H9 (cell line): ENCODE results near the gene CHSY3. TPM values are rescaled to one million over a fixed set of nuclear protein-coding genes. Genes with fewer than 3 reads are reported as not detected.

Experiments
- DNase-seq: peaks from one replicate; pipeline ENCODE4 v3.0.0-alpha.2; 2017
- H2AFZ ChIP-seq: one replicate; pipeline ENCODE4 v1.6.1; 2013; ENCODE audit warnings: mild to moderate bottlenecking, low read length, control low read depth, moderate library complexity
- H2AK5ac ChIP-seq: 2 replicates; pipeline ENCODE4 v1.6.1; 2013; ENCODE audit warnings: low read length, control low read depth, mixed read lengths; ENCODE audit not compliant: insufficient read length
- H2BK120ac ChIP-seq: one replicate; pipeline ENCODE4 v1.6.1; 2013; ENCODE audit warnings: low read depth, mild to moderate bottlenecking, low read length, control low read depth, inconsistent platforms; ENCODE audit not compliant: poor library complexity, severe bottlenecking
- H2BK12ac ChIP-seq: 2 replicates; pipeline ENCODE4 v1.6.1; 2013; ENCODE audit warnings: low read length, control low read depth, mixed read lengths, low read depth; ENCODE audit not compliant: insufficient read length
- H2BK15ac ChIP-seq: 2 replicates; pipeline ENCODE4 v1.6.1; 2013; ENCODE audit warnings: low read depth, low read length, control low read depth
- H2BK20ac ChIP-seq: one replicate; pipeline ENCODE4 v1.6.1; 2013; ENCODE audit warnings: low read depth, mild to moderate bottlenecking, low read length, control low read depth, inconsistent platforms; ENCODE audit not compliant: poor library complexity, severe bottlenecking
- H2BK5ac ChIP-seq: 2 replicates; pipeline ENCODE4 v1.6.1; 2013; ENCODE audit warnings: low read length, control low read depth, mixed read lengths; ENCODE audit not compliant: insufficient read length
- H3K14ac ChIP-seq: 2 replicates; pipeline ENCODE4 v1.6.1; 2013; ENCODE audit warnings: low read length, control low read depth; ENCODE audit not compliant: insufficient read depth
- H3K18ac ChIP-seq: 2 replicates; pipeline ENCODE4 v1.6.1; 2013; ENCODE audit warnings: low read depth, mild to moderate bottlenecking, mixed read lengths, low read length, control low read depth; ENCODE audit not compliant: insufficient read length
- H3K23ac ChIP-seq: 2 replicates; pipeline ENCODE4 v1.6.1; 2013; ENCODE audit warnings: low read length, control low read depth, mixed read lengths, low read depth; ENCODE audit not compliant: insufficient read length
- H3K23me2 ChIP-seq: 2 replicates; pipeline ENCODE4 v1.6.1; 2013; ENCODE audit warnings: low read depth, mild to moderate bottlenecking, mixed read lengths, low read length, control low read depth; ENCODE audit not compliant: insufficient read length, poor library complexity, severe bottlenecking
- H3K27ac ChIP-seq: 2 replicates; pipeline ENCODE4 v1.5.1; 2013; ENCODE audit warnings: low read length, control low read depth, mixed read lengths, low read depth; ENCODE audit not compliant: insufficient read length
- H3K27me3 ChIP-seq: 2 replicates; pipeline ENCODE4 v1.6.1; 2013; ENCODE audit warnings: low read length, control low read depth, inconsistent platforms; ENCODE audit not compliant: insufficient read depth
- H3K4ac ChIP-seq: 2 replicates; pipeline ENCODE4 v1.6.1; 2013; ENCODE audit warnings: low read depth, mild to moderate bottlenecking, control low read depth, inconsistent platforms, low read length, moderate library complexity
- H3K4me1 ChIP-seq: 2 replicates; pipeline ENCODE4 v1.6.1; 2013; ENCODE audit warnings: low read length, control low read depth, inconsistent platforms; ENCODE audit not compliant: insufficient read depth
- H3K4me2 ChIP-seq: 2 replicates; pipeline ENCODE4 v1.6.1; 2013; ENCODE audit warnings: low read length, control low read depth, mixed read lengths; ENCODE audit not compliant: insufficient read length, insufficient read depth
- H3K56ac ChIP-seq: 2 replicates; pipeline ENCODE4 v1.6.1; 2013; ENCODE audit warnings: low read depth, mild to moderate bottlenecking, mixed read lengths, low read length, control low read depth; ENCODE audit not compliant: insufficient read length
- H3K79me1 ChIP-seq: 2 replicates; pipeline ENCODE4 v1.6.1; 2013; ENCODE audit warnings: low read depth, mild to moderate bottlenecking, moderate library complexity, low read length, control low read depth, inconsistent platforms; ENCODE audit not compliant: insufficient read depth, poor library complexity, severe bottlenecking
- H3K79me2 ChIP-seq: 2 replicates; pipeline ENCODE4 v1.6.1; 2013; ENCODE audit warnings: low read length, control low read depth, inconsistent platforms; ENCODE audit not compliant: insufficient read depth
- H3K9ac ChIP-seq: 2 replicates; pipeline ENCODE4 v1.6.1; 2013; ENCODE audit warnings: low read length, control low read depth, mixed read lengths; ENCODE audit not compliant: insufficient read length; ENCODE audit errors: extremely low read depth
- H3K9me3 ChIP-seq: one replicate; pipeline ENCODE4 v1.6.1; 2013; ENCODE audit warnings: low read depth, low read length, inconsistent platforms; ENCODE audit not compliant: control insufficient read depth
- H3T11ph ChIP-seq: one replicate; pipeline ENCODE4 v1.6.1; 2013; ENCODE audit warnings: mild to moderate bottlenecking, low read length, control low read depth, inconsistent platforms
- H4K20me1 ChIP-seq: one replicate; pipeline ENCODE4 v1.6.1; 2013; ENCODE audit not compliant: control insufficient read depth, insufficient read length, insufficient read depth
- H4K5ac ChIP-seq: 2 replicates; pipeline ENCODE4 v1.6.1; 2013; ENCODE audit warnings: low read depth, mild to moderate bottlenecking, mixed read lengths, low read length, control low read depth; ENCODE audit not compliant: insufficient read length
- H4K8ac ChIP-seq: replicated peaks from 2 replicates; pipeline ENCODE4 v1.6.1; 2013; ENCODE audit warnings: low read length, control low read depth, mixed read lengths, low read depth; ENCODE audit not compliant: insufficient read length
- H4K91ac ChIP-seq: 2 replicates; pipeline ENCODE4 v1.6.1; 2013; ENCODE audit warnings: low read depth, mild to moderate bottlenecking, moderate library complexity, mixed read lengths, low read length, control low read depth; ENCODE audit not compliant: insufficient read length
- H3K27ac Mint-ChIP-seq, 3 experiments: 2 replicates in 2 of 3; 3 replicates in 1 of 3; pipeline ENCODE4 v1.8.0; 2020 to 2021; ENCODE audit warnings: mixed read lengths in 3 of 3, mild to moderate bottlenecking in 1 of 3, moderate library complexity in 1 of 3
- H3K27me3 Mint-ChIP-seq: 2 replicates; pipeline ENCODE4 v1.8.0; 2021; ENCODE audit warnings: low read depth, mild to moderate bottlenecking, moderate library complexity, mixed read lengths
- H3K36me3 Mint-ChIP-seq, 3 experiments: 2 replicates in 2 of 3; 3 replicates in 1 of 3; pipeline ENCODE4 v1.8.0; 2020 to 2021; ENCODE audit warnings: low read depth in 3 of 3, mixed read lengths in 3 of 3; ENCODE audit not compliant: insufficient read depth in 1 of 3
- H3K4me1 Mint-ChIP-seq, 2 experiments: 2 replicates each; pipeline ENCODE4 v1.8.0; 2020; ENCODE audit warnings: mixed read lengths in 2 of 2
- H3K4me3 Mint-ChIP-seq, 2 experiments: 2 replicates in 1 of 2; 3 replicates in 1 of 2; pipeline ENCODE4 v1.8.0; 2020 to 2021; ENCODE audit warnings: mild to moderate bottlenecking in 2 of 2, mixed read lengths in 2 of 2, moderate library complexity in 1 of 2
- H3K9me3 Mint-ChIP-seq, 2 experiments: 2 replicates in 1 of 2; 3 replicates in 1 of 2; pipeline ENCODE4 v1.8.0; 2020; ENCODE audit warnings: mild to moderate bottlenecking in 2 of 2, mixed read lengths in 2 of 2, moderate library complexity in 1 of 2
- WGBS: extraction: QIAGEN DNeasy Blood & Tissue Kit; methylation state at CpG from one replicate; pipeline ENCODE4 v1.1.7; 2013; ENCODE audit warnings: missing lambda C conversion rate, low lambda C conversion rate, mixed read lengths; ENCODE audit not compliant: insufficient read length; ENCODE audit errors: extremely low coverage; 5-methylcytosine and 5-hydroxymethylcytosine counted together
- total RNA-seq: library from RNA; stranded (reverse); gene quantifications from 2 replicates; pipeline ENCODE4 v1.2.1, GENCODE V29; 2021
- TF ChIP-seq, protein P1 (sequence below): fragments of 200-600 bp; sonication (generic); conservative IDR thresholded peaks from 3 replicates; pipeline ENCODE4 v1.8.0; 2021; ENCODE audit warnings: antibody characterized with exemption, mild to moderate bottlenecking

The CHSY3 gene
- total RNA-seq, 1 experiment from 2014 or later: 0.37 TPM

- Histone ChIP-seq H3K14ac (no peak overlapping the region), H2AK5ac (no peak overlapping the region), H3K9me3 (no peaks in the 10 kb centered on the region), H4K91ac (no peak overlapping the region), H4K20me1 (no peaks in the 10 kb centered on the region), H3K18ac (no peak overlapping the region), H3K4ac (no peak overlapping the region), H4K8ac (no peak overlapping the region), H3T11ph (no peak overlapping the region), H3K23ac (no peak overlapping the region), H2BK12ac (no peak overlapping the region), H2BK5ac (no peak overlapping the region), H3K79me2 (no peaks in the 10 kb centered on the region), H3K56ac (no peak overlapping the region), H3K9ac (no peak overlapping the region), H2BK15ac (no peak overlapping the region), H3K27ac (no peak overlapping the region), H2BK120ac (no peak overlapping the region), H3K79me1 (no peaks in the 10 kb centered on the region), H3K27me3 (no peaks in the 10 kb centered on the region), H2BK20ac (no peak overlapping the region), H3K4me1 (no peaks in the 10 kb centered on the region), H4K5ac (no peak overlapping the region), H3K4me2 (no peak overlapping the region), H3K23me2 (no peaks in the 10 kb centered on the region), H2AFZ (no peak overlapping the region)
- H3K4me3 Mint-ChIP-seq: no peak overlapping the region
- no CpG with 5 or more reads among the region's 3 CpGs for WGBS
- no peak overlapping the region for H3K27ac Mint-ChIP-seq
- peaks cover 7 to 16% of the 10 kb centered on the region in 2 experiments for H3K9me3 Mint-ChIP-seq
- peaks cover 0 to 4% of the 10 kb centered on the region in 2 experiments; a peak in 1 of 4 replicates for H3K4me1 Mint-ChIP-seq
- H3K36me3 Mint-ChIP-seq: peaks cover 0 to 16% (median 4%) of the 10 kb centered on the region in 3 experiments; a peak in 4 of 7 replicates
- TF ChIP-seq, protein P1, sequence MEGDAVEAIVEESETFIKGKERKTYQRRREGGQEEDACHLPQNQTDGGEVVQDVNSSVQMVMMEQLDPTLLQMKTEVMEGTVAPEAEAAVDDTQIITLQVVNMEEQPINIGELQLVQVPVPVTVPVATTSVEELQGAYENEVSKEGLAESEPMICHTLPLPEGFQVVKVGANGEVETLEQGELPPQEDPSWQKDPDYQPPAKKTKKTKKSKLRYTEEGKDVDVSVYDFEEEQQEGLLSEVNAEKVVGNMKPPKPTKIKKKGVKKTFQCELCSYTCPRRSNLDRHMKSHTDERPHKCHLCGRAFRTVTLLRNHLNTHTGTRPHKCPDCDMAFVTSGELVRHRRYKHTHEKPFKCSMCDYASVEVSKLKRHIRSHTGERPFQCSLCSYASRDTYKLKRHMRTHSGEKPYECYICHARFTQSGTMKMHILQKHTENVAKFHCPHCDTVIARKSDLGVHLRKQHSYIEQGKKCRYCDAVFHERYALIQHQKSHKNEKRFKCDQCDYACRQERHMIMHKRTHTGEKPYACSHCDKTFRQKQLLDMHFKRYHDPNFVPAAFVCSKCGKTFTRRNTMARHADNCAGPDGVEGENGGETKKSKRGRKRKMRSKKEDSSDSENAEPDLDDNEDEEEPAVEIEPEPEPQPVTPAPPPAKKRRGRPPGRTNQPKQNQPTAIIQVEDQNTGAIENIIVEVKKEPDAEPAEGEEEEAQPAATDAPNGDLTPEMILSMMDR: no peak
- no peak for DNase-seq
- H3K27me3 Mint-ChIP-seq: peaks cover 1% of the 10 kb centered on the region; the same call in 1 of the 2 replicates
These were observed 33.8 kb downstream of the CHSY3 start for GRCh38 chr5:129938077-129938476.
